Measurements from ENCODE around the gene MYO9A. TPM values are rescaled to one million over a fixed set of nuclear protein-coding genes. Genes with fewer than 3 reads are reported as not detected.

Gene MYO9A
- total and polyA plus RNA-seq, 10 of the 15 experiments (the other 5 are each of a cell fraction or from before 2014, with no cell fraction given): 3.3 to 25.3 (median 12.2) TPM

- intact Hi-C loops (cut with micrococcal nuclease; ENCODE audit: unreplicated experiment): loop anchor here (10.0 kb wide), 1 partner anchor 215 kb away; no protein-coding TSS in a partner anchor
- Histone ChIP-seq H3K4me3 (no peak overlapping the region), H3K36me3 (ENCODE audit: control insufficient read depth in 2 of 2, insufficient read depth in 2 of 2, low read length in 1 of 2) (no peaks in the 10 kb centered on the region), H2AFZ (ENCODE audit: control insufficient read depth, low read depth, low read length) (no peak overlapping the region), H3K4me2 (ENCODE audit: control insufficient read depth, insufficient read depth) (no peak overlapping the region), H3K9ac (ENCODE audit: control insufficient read depth, insufficient read depth, low read length) (no peak overlapping the region), H3K27ac (ENCODE audit: control insufficient read depth, insufficient read depth) (no peak overlapping the region), H4K20me1 (ENCODE audit: control insufficient read depth, insufficient read depth) (no peaks in the 10 kb centered on the region), H3K27me3 (replicated peaks in 1 of 2; ENCODE audit: control insufficient read depth in 2 of 2, insufficient read depth in 2 of 2, low read length in 1 of 2) (no peaks in the 10 kb centered on the region), H3K79me2 (ENCODE audit: control insufficient read depth, insufficient read depth, low read length) (no peaks in the 10 kb centered on the region), H3K9me3 (replicated peaks; ENCODE audit: control insufficient read depth, insufficient read depth, low read length) (no peaks in the 10 kb centered on the region), H3K4me1 (ENCODE audit: control insufficient read depth, insufficient read depth, low read length) (no peaks in the 10 kb centered on the region)
- SMC1A ChIA-PET (ENCODE audit: uncharacterized antibody, unreplicated experiment): no interaction called here
- DNase-seq (ENCODE audit: low read depth, low spot score) (peak; percentile 60), FAIRE-seq (peak; percentile 80), ATAC-seq (peak; percentile 74)
- POLR2A ChIA-PET: no interaction called here
- in situ Hi-C loops (cut with MboI): no loop called here
- no TSS peak for BruUV-seq (replicated peaks)
- RAD21 ChIA-PET (ENCODE audit: unreplicated experiment): no interaction called here
- TF ChIP-seq RUNX3 (IDR thresholded peaks at IDR 0.05; ENCODE audit: low read length): peak; percentile 60; the same call in 1 of the 2 replicates
- TF ChIP-seq FOXK2 (IDR thresholded peaks at IDR 0.05): no peak
- no peak for TF ChIP-seq MAX (IDR thresholded peaks at IDR 0.05; ENCODE audit: low read depth, low read length)
- TF ChIP-seq, protein P1, sequence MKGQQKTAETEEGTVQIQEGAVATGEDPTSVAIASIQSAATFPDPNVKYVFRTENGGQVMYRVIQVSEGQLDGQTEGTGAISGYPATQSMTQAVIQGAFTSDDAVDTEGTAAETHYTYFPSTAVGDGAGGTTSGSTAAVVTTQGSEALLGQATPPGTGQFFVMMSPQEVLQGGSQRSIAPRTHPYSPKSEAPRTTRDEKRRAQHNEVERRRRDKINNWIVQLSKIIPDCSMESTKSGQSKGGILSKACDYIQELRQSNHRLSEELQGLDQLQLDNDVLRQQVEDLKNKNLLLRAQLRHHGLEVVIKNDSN (IDR thresholded peaks at IDR 0.05; ENCODE audit: borderline replicate concordance, extremely low read length, insufficient read depth, low read depth, low read length): no peak
- TF ChIP-seq IKZF1 (conservative IDR thresholded peaks at IDR 0.05): 0 out of 2 replicates have a peak, but pooled peaks have one; percentile 17
- TF ChIP-seq SKIL (IDR thresholded peaks at IDR 0.05; ENCODE audit: low read depth, poor library complexity, severe bottlenecking): peak; percentile 43
- TF ChIP-seq PAX5 (IDR thresholded peaks at IDR 0.05; ENCODE audit: borderline replicate concordance, low read depth, low read length): no peak
- 0 out of 2 replicates have a peak, but pooled peaks have one; percentile 28 for TF ChIP-seq NR2F1 (conservative IDR thresholded peaks at IDR 0.05)
- no peak for TF ChIP-seq YY1 (IDR thresholded peaks at IDR 0.05; ENCODE audit: low read depth, low read length)
- peak in 1 of 2 experiments; percentile 20; a peak in 1 of 4 replicates for TF ChIP-seq IKZF2 (IDR thresholded peaks at IDR 0.05)
- peak; percentile 86; the same call in 2 of the 3 replicates for TF ChIP-seq POU2F2 (IDR thresholded peaks at IDR 0.05; ENCODE audit: borderline replicate concordance, low read depth, low read length)
- TF ChIP-seq CBX3 (IDR thresholded peaks at IDR 0.05; ENCODE audit: borderline replicate concordance, low read depth): no peak
- no peak for TF ChIP-seq CHD2 (IDR thresholded peaks at IDR 0.05; ENCODE audit: borderline replicate concordance, low read depth, low read length)
- 88% methylated on average over 6 of the region's 6 CpGs for WGBS (ENCODE audit: insufficient coverage, insufficient replicate concordance, low lambda C conversion rate, missing lambda C conversion rate)
- CTCF ChIA-PET: no interaction called here
Observed at GRCh38 chr15:71939981-71940588, 177.9 kb downstream of the MYO9A start.

Measured in GM12878 (cell line).